HUDEP-2 (cell line): ENCODE measurements around the gene E2F1.
A peak's percentile ranks its signal among the peaks of the same experiment; 100 is the strongest.

Source experiments
- DNase-seq, 76 experiments: peaks; one replicate each; lab custom pipeline; 2025; ENCODE audit not compliant: unreplicated experiment in 76 of 76; lab: John Stamatoyannopoulos, UW

Gene E2F1

DNA sequence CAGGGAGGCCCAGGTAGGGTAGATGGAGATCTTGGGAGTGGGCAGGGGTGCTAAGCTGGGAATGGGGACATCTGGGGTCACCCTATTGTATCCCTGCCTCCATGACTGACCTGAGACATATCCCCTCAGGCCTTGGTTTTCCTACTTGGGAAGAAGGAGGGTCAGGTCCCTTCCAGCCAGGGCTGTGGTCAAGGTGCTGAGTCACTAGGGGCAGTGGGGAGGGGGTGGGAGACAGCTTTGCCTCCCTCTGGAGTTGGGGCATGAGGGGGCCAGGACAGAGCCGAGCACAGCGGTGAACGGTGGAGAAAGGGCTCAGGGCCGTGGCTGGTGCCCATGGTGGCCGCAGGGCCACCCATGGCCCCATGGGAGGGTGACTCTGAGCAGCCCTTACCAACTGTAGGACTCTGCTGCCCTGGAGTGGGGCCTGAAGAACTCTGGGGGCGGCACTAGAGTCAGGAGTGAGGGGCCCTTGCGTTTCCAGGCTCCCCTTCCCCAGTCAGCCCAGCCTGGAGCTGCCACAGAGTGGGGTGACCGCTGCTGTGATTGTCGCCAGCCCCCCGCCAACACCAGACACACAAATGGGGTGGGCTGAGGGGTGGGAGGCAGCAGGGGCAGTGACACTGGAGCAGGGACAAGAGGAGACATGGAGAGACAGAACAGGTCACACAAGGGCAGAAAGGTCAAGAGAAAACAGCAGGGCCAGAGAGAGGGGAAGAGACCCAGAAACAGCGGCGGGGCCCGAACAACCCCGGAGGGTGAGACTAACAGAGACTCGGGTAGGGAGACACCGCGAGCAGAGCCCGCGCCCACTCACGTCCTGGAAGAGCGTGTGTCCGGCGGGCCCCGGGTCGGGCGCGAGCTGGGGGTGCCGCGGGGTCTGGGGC, 12.5 kb downstream of the E2F1 start:
- peak in 9 of 76 experiments; percentile 38 to 64 (median 48) for DNase-seq

DNA sequence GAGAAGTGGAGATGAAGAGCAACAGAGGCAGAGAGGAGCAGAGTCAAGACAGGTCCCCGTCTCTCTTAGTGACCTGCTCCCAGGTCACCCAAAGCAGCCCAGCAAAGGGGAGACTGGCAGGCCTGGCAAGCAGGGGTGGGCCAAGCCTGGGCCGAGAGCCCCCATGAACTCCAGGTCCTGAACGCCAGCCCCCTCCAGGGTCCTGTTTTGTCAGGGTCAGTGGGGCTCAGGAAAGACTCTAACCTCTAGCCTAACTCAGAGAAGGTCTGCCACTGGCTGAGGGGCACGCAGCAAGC, 13.1 kb downstream of the E2F1 start:
- no peak for DNase-seq

DNA sequence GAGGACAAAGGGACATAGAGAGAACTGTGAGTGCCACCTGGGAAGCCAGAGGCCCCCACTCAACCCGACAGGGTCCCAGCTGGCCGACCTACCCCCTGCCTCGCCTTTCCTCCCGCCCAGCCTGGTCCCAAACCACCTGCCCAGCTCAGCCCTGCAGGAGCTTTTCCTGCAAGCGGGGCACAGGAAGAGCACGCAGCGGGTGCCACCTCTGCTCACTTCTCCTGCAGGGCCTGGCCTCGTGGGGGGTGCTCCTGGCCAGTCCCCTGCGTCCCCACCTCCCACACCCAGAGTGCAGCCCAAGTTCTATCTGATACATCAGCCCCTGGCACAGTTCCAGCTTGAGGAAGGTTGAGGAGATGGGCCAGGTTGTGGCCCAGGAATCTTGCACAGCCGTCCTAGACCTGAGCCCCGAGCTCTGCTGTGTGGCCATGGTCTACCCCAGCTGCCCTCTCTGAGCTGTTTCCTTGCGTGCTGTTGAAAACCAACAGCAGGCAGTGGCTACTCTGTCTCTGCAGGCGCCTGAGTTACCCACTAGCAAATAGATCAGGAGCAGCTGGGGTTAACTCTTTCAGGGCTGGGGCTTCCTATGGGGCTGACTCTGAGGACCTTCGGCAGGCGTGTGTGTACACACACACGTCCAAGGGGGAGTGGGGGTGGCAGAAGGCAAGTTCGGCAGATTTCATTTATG, 13.6 kb downstream of the E2F1 start:
- peak in 26 of 76 experiments; percentile 15 to 58 (median 32) for DNase-seq

DNA sequence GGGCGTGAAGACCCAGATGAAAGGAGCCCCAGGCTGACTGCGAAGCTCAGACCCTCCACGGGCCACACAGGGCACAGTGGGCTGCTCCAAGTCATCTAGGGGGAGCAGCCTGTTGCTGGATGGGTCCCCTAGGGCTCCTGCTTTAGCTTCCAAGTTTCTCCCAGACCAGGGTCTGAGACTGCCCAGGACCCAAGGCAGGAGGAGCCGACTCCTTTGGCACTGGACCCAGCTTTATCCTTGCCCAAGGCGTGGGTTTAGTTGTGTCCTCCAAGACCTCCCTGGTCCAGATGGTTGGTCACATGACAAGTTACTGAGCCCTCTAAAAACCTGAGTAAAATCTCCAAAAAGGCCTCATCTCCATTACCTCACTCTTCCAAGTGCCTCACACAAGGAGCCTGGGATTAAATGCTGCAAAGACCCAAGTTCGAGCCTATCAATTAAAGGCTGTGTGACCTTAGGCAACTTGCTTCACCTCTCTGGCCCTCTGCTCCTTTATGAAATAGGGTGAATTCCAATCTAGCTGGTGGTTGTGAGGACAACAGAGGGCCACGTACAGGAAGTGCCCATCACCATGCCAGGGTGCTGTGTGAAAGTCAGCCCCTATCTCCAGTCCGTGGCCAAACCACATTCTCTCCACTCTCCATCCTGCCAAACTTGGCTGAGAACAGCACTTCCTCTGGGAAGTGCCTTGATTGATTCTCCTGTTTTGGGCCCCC, 14.5 kb downstream of the E2F1 start:
- no peak for DNase-seq

DNA sequence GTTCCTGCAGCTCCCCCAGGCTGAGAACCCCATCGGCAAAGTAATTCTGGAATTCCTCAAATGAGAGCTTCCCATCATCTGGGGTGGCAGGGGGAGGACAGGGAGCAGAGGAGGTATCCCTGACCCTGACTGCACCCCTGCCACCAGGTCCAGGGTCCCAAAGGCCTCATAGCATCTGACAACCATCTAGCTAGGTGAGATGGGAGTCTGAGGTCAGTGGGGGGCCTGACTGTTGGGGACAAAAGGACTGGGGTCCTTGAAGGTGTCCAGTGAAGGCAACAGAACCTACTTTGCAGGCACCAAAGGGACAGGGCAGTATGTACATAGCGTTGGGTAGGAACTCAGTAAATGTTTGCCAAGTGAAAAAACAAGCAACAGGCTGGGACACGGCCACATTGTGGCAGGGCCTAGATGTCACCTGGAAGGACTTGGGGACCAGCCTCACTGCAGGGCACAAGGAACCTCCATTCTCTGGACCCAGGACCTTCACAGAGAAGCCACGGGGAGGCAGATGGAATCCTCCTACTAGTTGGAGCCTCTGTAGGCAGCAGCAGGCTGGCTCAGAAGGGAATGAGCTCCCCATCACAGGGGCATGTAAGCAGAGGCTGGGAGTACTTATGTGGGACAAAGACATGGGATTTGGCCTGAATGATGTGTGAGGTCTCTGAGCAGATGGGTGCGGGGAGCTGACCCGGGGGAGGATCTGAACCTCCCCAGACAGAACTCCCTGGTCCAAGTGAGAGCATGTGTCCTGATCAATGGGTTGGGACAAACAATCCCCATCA, 15.3 kb downstream of the E2F1 start:
- DNase-seq, result no peak

DNA sequence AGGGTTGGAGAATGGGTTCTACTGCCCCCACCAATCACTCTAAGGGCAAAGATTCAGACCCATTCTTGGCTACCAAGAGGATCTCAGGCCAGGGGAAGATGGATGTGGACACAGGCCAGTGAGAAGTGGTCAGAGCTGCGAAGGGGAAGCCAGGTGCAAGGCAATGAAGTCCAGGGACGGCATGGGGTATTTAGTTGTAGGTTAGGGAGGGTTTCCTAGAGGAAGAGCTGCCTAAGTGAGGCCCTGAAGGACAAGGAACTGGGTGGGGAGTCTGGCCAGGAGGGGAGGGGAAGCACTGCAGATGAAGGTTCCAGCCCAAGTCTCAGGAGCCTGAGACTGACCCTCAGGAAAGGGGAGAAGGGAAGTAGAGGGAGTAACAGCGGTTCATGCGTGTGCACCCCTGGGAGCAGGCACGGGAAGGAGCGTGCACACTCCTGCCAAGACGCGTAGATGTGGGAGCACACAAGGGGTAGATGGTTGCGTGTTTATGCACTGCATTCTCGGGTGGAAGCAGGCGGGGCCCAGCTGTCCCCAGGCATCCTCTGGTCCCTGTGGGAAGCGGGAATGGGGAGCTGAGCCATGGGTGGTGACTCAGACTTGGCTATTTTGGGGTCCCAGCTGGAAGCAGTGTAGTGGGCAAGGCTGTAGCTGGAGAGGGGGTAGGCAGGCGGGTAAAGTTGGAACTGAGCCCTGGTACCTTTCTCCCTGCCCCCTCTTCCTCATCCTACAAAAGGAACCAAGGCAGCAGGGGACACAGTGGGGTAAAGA, 16.1 kb downstream of the E2F1 start:
- DNase-seq, result no peak

DNA sequence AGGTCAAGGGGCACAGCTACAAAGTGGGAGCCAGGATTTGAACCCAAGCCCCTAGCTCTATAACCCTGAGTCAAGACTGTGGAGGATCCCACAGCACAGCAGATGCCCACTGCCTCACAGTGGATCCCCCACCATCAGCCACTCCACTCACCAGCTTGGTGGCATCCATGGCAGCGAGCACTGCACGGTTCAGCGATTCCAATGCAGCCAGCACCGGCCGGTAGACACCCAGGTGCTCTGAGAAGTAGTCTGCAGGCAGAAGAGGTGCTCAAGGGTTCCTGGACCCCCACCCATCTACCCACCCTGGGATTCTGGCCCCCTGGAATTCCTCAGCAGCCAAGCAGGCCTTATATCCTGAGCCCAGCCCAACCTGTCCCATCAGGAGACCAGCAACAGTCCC, 17.0 kb downstream of the E2F1 start:
- DNase-seq, result no peak

DNA sequence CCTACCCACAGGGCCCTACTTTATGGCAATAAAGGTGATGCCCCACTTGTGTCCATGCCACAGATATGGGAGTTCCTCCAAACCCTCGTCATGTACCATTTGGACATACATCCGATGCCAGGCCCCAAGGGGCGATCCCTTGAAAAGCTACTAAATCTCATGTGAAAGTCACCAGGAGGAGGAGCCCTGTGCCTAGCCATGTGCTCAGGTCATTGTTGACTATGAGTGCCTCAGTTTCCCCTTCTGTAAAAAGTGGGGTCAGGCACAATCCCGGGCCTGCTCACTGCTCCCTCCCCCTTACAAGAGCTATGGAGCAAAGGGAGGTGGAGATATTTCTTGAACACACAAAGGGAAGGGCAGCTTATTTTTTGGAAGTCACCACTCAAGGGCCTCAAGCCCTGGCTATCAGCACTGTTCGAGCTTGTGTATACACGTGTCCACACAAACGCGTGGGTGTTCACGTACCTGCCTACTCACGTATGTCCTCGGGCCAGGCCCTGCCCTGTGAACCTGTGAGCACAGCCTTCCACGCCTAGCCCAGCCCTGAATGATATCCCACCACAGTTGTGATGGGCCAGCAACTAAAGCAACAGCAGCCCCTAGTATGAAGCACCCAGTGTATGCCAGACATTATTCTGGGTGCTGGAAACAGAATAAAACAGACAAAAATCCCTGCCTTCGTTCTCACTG, 17.6 kb downstream of the E2F1 start:
- DNase-seq, result no peak

DNA sequence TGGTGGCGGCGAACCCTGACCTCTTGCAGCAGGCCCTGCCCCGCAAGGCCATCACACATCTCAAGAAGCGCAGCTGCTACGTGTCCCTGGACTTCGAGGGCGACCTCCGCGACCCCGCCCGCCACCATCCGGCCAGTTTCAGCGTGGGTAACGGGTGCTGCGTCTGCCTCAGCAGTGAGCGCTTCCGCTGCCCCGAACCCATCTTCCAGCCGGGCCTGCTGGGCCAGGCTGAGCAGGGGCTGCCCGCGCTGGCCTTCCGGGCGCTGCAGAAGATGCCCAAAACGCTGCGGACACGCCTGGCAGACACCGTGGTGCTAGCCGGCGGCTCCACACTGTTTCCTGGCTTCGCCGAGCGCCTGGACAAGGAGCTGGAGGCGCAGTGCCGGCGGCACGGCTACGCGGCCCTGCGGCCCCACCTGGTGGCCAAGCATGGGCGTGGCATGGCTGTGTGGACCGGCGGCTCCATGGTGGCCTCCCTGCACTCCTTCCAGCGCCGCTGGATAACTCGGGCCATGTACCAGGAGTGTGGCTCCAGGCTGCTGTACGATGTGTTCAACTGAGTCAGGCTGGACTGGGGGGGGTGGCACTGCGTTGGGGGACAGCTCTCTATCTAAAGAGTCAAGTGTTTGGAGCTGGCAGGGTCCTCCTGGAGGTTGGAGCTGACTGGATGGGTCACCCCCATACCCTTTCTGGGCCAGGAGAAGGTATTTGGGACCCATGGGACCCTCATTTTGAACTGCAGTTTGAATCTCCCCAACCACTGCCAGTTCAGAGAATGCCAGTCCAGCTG, 18.3 kb downstream of the E2F1 start:
- DNase-seq, result peak in 70 of 76 experiments; percentile 10 to 85 (median 68)

DNA sequence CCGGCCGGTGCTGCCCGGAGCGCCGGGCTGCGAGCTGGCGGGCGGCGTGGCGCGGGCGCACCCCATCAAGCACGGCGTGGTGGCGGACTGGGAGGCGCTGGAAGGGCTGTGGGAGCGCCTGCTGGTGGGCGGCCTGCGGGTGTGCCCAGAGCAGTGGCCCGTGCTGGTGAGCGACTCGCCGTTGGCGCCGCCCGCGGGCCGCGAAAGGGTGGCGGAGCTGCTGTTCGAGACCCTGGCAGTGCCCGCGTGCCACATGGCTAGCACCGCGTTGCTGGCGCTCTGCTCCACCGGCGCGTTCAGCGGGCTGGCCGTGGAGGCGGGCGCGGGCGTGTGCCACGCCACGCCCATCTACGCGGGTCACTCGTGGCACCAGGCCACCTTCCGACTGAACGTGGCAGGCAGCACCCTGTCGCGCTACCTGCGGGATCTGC, 18.9 kb downstream of the E2F1 start:
- DNase-seq, result peak in 49 of 76 experiments; percentile 19 to 78 (median 56)

DNA sequence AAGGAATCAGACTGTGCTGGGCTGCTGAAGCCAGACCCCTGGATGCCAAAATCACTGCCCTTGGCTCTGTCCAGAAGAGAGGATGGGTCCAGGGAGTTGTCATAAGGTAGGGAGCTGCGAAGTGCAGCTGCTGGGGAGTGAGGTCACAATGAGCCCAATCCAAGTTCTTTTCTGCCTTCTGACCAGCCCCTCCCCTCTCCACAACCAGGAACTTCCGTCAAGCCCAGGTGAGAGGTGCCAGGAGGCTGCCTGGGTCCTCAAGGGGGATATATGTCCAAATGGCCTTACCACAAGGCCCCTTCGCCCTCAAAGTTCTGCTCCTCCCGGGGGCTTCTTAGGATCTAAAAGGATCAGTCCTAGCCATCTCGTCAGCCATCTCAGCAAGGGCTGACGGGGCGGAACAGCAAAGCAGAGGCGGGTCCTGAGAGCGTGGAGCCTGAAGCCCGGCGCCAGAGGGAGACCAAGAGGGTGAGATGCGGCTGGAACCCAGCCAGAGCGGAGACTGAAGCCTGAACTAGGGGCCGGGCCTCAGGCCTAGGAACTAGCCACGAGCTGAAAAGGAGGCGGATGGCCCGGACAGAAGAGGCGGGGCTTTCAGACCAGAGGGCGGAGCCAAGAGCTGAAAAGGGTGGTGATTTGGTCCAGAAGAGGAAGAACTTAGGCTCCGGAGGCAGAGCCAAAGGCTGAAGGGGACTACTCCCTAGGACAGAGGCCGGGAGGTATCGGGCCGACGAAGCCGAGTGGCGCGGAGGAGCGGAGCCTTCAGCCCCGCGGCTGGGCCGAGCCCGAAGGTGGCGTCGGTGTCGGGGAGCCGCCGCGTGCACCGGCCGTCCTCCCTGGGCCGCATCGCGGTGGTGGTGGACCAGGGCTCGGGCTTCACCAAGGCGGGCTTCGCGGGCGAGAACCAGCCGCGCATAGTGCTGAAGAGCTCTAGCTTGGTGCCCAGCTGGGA, 19.6 kb downstream of the E2F1 start, which contains the start of gene ACTL10:
Gene ACTL10, plus strand, starts transcription at position 651 of the 952 bp plus-strand sequence. CDS start 555 bp downstream, outside the sequence.
- peak; percentile 39 to 100 (median 97) for DNase-seq

DNA sequence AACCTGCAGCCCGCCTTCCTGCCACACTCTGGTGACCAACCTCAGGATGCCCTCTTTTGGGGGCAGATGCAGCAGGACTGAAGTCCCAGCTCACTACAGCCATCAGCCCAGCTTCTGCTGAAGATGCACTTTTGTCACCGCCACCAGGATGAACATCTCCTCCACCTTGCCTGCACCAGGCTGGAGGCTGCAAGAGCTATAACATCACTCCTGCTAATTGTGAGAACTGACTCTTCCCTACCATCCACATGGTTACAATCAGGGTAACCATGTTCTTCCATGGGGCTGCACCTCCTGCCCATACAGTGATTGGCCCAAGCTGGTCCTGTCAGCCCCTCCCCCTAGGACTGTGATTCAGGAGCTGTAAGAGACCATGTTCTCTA, 21.4 kb downstream of the E2F1 start:
- DNase-seq, result no peak

DNA sequence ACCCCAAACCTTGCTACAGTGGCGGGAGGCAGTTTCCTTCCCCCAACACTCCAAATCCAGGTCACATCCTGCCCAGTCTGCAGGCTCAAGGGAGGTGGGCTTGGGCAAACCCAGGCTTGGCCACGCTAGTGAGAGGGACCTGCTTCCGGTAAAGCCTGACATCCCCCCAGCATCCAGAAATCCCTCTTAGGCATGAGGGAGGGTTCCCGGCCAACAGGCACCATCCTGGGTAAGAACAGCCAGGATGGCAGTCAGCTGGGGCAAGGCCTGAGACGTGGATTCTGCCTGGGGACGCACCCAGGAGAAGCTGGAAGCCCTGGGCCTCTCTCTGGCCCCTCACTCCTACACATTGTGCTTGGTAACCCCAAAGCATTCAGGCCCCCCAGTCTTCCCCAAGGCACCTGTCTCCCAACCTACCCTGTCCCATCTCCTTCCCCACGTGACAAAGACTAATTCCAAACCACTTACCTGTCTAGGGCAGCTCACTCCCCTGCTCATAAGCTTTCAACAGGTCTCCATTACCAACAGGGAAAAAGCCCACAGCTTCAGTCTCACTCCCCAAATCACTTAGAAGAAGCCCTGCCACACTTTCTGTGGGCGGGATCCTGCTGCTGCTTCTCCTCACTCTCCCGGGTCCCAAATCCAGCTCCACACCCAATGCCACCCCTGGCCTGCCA, 22.0 kb downstream of the E2F1 start:
- DNase-seq, result no peak

DNA sequence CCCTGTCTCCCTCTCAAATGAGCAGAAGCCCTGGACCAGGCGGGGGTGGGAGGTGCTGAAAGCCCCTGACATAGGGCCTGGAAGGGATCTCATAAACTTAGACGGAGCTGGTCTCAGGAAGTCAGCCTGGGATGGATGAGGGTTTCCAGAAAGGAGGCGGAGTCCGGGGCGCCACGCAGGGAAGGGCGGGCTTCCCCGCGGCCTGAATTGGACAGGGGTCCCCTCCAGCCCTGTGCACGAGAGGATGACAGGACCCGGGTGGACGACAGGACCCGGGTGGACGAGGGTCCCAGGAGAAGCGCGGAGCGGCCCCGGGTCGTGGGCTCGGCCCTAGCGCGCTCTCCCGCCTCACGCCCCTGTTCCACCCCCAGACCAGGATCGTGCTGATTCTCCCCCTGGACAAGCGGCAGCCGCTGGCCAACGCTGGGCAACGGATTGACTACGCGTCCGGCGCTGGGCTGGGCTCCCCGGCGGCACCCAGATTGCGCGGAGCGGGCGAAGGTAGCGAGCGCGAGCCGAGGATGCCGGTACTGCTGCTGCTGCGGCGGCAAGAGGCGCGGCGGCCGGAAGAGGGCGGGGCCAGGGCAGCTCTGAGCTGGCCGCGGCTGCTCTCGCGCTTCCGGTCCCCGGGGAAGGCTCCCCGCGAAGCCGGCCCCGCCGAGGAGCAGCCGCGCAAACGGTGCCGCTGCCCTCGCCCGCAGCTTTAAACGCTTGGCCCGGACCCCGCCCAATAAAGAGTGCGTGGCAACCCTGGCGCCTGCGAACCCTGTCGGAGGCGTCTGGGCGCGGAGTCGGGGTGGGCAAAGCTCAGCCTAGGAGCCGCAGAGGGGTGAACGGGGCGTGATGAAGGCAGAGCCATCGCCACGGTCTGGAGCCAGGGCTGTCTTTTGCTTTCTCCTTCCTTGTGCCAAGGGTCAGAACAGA, 22.8 kb downstream of the E2F1 start:
- DNase-seq, result peak in 67 of 76 experiments; percentile 16 to 84 (median 61)

DNA sequence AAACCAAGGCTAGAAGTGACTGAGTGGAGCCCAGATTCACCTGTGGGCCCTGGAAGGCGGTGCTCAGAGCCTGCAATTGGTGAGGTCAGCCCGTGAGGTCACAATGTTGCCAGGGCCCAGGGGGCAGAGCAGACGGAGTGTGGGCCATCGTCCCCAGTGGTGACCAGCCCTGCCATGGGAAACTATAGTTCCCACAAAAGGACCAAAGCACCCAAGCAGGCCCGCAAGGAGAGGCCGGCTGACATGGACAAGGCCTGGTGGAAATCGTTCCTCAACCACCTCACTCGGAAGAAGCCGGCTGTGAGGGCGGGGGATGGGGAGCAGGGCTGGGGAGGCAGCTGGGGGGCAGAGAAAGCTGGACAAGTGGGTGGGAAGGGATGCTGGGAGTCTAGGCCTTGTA, 24.0 kb downstream of the E2F1 start, which contains the start of gene C20orf144:
Gene C20orf144, plus strand, starts transcription at position 156 of the 400 bp plus-strand sequence. Its CDS starts 19 bp downstream, at position 175.
- no peak for DNase-seq

DNA sequence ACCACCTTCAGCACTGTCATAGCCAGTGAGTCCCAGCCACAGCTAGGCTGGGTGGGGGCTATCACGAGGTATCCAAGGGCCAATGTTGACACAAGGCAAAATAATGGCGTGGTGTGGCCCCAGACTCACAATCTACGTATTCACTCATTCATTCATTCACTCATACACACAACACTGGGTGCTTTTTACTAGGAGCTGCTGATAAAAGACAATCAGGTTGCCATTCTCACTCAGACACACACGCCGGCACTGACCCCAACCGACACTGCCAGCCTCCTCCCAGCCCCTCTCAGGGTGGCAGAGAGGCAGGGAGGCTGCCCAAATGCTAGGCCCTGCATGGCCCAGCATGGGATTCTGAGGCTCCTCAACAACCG, 25.5 kb downstream of the E2F1 start:
- DNase-seq, result no peak
